GOT3 (cell line): ENCODE measurements around the gene ADI1.

Source experiments
- DNase-seq: peaks from one replicate; lab custom pipeline; 2025; ENCODE audit warnings: mixed read lengths; lab: John Stamatoyannopoulos, UW

Gene ADI1

DNA sequence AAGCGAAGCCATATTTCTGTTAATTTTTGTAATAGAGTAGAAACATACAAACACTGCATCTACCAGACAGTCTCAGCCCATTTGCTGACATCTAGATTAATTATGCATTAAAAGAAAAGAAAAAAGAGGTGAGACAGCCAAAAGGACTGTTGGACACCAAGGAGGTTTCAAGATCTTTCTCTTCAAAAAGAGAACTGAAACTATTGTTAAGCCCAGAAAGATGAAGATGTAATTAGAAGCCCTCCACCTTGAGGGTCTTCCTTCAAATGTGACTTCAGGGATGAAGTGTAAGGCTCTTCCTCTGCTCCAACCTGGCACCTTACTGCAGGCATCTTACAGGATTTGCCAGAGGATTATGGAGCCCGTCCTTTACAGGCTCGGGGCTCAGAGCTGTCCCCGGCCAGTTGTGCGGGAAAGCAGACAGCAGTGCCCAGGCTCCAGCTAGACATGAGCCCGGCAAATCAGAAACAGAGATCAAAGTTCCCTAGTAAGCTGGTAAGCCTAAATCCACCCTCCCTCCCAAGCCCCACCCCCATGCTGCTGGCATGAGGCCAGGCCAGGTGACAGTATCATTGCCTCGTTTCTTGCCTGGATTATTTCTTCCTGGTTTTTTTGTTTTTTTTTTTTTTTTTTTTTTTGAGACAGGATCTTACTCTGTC, 38.9 kb downstream of the ADI1 start:
- no peak for DNase-seq

GRCh38 chr2:3479430-3480320, 39.7 kb downstream of the ADI1 start:
- no peak for DNase-seq

- DNase-seq, result no peak
These were observed 40.4 kb downstream of the ADI1 start for GRCh38 chr2:3478846-3479385.

DNA sequence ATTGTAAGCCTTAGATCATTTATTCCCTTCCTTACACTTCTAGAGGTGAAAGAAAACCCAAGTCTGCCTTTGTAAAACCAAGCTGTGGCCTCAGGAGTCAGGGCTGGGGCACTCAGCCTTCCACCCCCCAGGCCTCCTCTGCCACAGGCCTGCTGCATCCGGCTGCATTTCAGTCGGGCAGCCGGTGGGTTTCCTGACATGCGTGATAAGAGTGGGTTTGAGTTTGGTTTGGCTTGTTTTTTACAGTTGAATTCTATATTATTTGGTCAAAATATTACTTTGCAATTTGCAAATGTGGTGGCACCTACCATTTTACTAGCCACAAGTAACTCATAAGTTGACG, 42.4 kb downstream of the ADI1 start:
- no peak for DNase-seq

GRCh38 chr2:3476321-3476984, 42.9 kb downstream of the ADI1 start:
- no peak for DNase-seq

- DNase-seq, result no peak
These were observed 43.6 kb downstream of the ADI1 start for GRCh38 chr2:3475771-3476170.

DNA sequence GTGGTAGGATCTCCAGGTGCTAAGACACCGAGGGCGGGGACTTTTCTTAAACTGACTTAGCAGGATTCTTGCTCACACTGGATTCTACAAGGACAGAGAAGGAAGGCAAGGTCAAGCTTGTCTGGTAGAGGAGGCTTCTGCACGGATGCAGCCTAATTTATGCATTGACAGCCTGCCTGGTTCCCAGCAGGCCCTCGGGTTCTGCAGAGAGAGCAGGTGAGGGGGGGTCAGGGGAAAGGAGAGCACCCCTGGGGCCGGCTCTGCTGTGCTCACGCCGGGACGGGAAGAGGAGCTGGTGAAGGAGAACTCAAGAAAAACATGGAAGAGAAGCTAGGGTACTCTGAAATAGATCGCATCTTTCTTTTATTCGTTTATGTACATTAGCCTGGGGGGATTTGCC, 46.4 kb downstream of the ADI1 start:
- DNase-seq, result no peak

GRCh38 chr2:3472296-3472695, 47.0 kb downstream of the ADI1 start:
- no peak for DNase-seq

DNA sequence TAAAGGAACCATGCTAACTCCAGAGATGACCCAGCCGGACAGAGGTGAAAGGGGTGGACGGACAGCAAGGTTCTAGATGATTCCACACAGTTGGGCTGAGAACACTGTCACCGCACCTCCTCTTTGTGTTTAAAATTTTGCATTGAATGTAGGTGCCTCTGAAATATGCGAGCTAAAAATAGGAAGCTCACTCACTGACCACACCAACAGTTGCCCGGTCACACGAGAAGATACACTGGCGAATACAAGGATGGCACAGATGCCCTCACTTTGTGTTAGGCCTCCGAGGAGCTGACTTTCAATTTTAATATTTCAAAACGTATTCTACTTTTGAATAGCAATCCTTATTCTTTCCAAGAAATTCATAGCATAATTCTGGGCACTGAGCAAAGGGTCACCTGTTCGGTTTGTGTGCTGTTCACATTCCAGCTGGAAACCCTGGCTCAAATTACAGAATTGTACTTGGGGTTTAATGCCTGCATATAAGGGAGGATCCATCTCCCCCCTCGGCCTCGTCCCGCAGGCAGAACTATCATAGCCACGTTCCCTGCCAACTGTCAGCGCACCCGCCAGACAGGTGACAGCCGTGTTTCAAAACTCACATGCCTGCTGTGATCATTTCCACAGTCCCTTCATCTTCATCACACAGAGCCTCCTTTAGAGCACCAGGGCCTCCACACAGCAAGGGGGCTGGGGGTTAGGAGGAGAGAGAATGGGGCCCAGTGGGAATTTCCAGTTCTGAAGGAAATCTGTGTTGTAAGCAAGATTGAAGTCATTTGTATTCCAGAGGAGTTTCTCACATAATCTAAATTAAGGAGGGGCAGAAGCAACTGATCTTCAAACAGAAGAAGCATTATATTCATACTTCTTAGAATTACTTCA, 48.2 kb downstream of the ADI1 start:
- DNase-seq, result no peak

- no peak for DNase-seq
These were observed 49.1 kb downstream of the ADI1 start for GRCh38 chr2:3470166-3470651.

DNA sequence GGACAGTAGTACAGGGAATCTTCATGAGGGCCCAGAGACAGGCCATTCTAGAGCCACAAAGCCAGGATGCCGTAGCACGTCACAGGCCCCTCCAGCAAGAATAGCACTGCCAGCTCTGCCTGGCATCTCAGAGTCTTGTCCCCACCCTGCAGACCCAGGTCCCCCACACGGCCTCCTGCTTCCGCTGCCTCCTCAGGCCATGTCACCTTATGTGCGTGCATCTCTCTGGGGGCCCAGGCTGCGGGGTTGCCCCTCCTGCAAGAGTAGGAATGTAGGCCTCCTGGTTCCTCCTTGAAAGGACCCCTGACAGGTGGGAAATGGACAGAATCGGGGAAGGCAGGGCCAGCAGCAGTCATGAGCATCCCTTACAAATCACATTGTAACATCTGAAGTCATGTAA, 49.8 kb downstream of the ADI1 start:
- no peak for DNase-seq

GRCh38 chr2:3468296-3468988, 50.9 kb downstream of the ADI1 start:
- DNase-seq, result no peak

DNA sequence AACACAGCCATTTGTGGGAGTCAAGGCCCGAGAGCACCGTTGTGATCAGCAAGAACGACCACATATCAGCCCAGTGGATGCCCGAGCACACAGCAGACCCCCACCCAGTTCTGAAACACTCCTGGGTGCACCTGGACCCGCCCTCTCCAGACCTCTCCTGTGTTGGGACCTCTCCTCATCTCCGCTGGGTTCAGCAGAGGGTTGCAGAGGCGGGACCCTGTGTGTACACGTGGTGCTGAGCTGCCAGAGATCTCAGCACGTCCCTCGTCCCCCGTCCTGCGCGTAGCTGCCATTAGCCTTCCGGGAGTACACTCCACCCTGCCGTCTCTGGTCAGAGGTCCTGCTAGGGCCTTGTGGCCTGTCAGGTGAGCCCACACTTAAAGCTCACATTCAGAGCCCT, 51.7 kb downstream of the ADI1 start:
- DNase-seq, result no peak

- DNase-seq, result no peak
These were observed 52.4 kb downstream of the ADI1 start for GRCh38 chr2:3466966-3467365.

DNA sequence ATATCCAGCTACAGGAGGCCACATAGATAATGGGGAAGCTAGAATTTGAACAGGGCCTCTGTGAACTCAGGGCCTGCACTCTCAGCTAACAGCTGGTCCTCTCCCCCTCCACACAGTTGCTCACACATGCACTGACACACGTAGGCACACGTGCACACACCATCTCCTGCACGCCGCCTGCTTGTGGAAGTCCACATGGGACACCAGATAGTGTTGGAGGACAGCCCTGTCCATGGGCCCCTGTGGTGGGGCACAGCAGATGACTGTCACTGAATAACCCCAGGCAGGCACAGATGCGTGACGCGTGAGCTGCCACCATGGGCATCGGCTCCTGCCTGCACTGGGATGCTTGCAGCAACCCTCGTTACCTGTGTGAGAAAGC, 52.9 kb downstream of the ADI1 start:
- DNase-seq, result no peak

GRCh38 chr2:3465844-3466481, 53.4 kb downstream of the ADI1 start:
- no peak for DNase-seq

DNA sequence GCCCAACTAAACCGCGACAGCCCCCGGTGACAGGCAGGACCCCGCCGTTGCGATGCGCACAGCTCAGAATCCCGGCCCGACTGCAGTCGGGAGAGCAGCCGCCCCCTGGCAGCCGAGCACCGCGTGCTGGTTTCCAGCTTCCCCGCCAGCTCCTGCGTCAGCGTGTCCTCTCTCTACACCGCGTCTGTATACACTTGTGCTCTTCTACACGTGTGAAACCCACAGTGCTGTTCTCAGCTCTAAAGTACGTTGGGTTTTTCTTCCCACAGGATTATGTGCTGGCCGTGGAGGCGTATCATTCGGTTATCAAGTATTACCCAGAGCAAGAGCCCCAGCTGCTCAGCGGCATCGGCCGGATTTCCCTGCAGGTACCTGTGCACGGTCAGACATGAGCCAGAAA, 54.0 kb downstream of the ADI1 start:
- DNase-seq, result no peak

DNA sequence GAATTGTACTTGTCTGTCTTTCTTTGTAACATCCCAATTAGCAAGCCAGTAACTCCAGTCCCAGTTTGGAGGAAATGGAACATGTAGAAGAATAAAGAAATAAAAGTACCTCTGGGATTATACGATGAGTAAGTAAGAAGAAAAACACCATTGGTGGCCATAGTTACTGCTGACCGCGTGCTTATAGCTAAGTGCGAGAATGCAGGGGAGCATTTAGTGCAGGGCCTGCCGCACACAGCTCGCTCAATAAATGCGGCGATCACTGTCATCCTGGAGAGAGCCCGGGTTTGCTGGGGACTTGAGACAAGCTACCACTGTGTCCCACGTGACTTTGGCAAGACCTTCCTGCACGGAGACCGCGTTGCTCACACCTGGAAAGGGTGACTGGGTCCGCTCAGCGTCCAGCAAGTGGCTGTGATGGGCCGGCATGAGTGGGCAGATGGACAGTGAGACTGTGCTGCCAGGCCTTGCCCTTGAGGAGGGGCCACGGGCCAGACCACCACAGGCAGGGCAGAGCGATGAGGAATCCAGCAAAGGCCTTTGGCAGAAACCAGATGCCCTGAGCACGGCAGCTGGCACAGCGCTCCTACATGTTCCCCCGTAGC, 54.8 kb downstream of the ADI1 start:
- DNase-seq, result no peak

DNA sequence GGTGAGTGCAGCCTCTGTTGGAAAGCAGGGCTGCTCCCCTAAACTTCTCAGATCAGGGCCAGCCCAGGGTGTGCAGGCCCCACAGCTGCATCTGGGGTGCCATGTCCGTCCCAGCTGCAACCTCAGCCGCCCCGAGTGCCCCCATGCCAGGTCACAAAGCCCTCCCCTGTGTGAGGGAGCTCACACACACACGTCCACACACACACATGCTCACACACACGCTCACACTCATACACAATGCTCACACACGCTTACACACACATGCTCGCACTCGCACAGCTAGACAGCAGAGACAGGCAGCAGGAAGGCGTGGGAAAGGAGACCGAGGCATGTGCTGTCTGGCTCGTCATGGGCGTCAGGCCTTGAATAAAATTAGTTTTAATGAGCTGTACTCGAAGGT, 55.4 kb downstream of the ADI1 start:
- DNase-seq, result no peak

- no peak for DNase-seq
These were observed 56.0 kb downstream of the ADI1 start for GRCh38 chr2:3463186-3463835.
